Measurements from ENCODE around the gene EXOG. TPM values are rescaled to one million over a fixed set of nuclear protein-coding genes. Genes with fewer than 3 reads are reported as not detected.

EXOG gene
- total and polyA plus RNA-seq, 2 donors (not counting 1 experiment from before 2014, with no cell fraction given), result 14.2 to 16.4 TPM

GRCh38 chr3:38561746-38562466 is 65.8 kb downstream of the EXOG start:
- H3K4me3 ChIP-seq (replicated peaks in 1 of 4; ENCODE audit: control extremely low read depth in 1 of 4, insufficient read depth in 1 of 4, low read depth in 3 of 4, low read length in 4 of 4), result no peak overlapping the region
- no peak overlapping the region for H3K27ac ChIP-seq (ENCODE audit: insufficient read depth, low read length)
- no peak overlapping the region for H3K4me2 ChIP-seq (ENCODE audit: extremely low read depth, insufficient read depth, low read length)
- no peak overlapping the region for H3K9ac ChIP-seq (ENCODE audit: insufficient read depth, low read length)
- no peaks in the 10 kb centered on the region for H3K36me3 ChIP-seq (ENCODE audit: control insufficient read depth, insufficient read depth, low read length)
- no peaks in the 10 kb centered on the region for H3K79me2 ChIP-seq (ENCODE audit: control insufficient read depth, insufficient read depth, low read length)
- TF ChIP-seq EZH2 (IDR thresholded peaks at IDR 0.05; ENCODE audit: low read length, missing control alignments) (no peak), CTCF (conservative IDR thresholded peaks at IDR 0.05 in 1 of 2, IDR thresholded peaks at IDR 0.05 in 1 of 2; ENCODE audit: low read depth in 1 of 2, low read length in 2 of 2) (no peak)
- no peak overlapping the region for H2AFZ ChIP-seq (ENCODE audit: low read length)
- no peaks in the 10 kb centered on the region for H3K9me3 ChIP-seq (ENCODE audit: control insufficient read depth, insufficient read depth, low read depth, low read length)
- H3K4me1 ChIP-seq (ENCODE audit: control insufficient read depth, extremely low read depth, insufficient read depth, low read length), result no peaks in the 10 kb centered on the region
- no peaks in the 10 kb centered on the region for H4K20me1 ChIP-seq (ENCODE audit: control insufficient read depth, extremely low read depth, insufficient read depth, low read length)
- no peak for DNase-seq (ENCODE audit: low read depth in 2 of 2)
- no peaks in the 10 kb centered on the region for H3K27me3 ChIP-seq (ENCODE audit: control insufficient read depth, insufficient read depth, low read length)

GRCh38 chr3:38562467-38562925 is 66.4 kb downstream of the EXOG start:
- H3K36me3 ChIP-seq (ENCODE audit: control insufficient read depth, insufficient read depth, low read length), result no peaks in the 10 kb centered on the region
- no peak overlapping the region for H3K9ac ChIP-seq (ENCODE audit: insufficient read depth, low read length)
- DNase-seq (ENCODE audit: low read depth in 2 of 2), result no peak
- no peaks in the 10 kb centered on the region for H3K9me3 ChIP-seq (ENCODE audit: control insufficient read depth, insufficient read depth, low read depth, low read length)
- H4K20me1 ChIP-seq (ENCODE audit: control insufficient read depth, extremely low read depth, insufficient read depth, low read length), result no peaks in the 10 kb centered on the region
- TF ChIP-seq EZH2 (IDR thresholded peaks at IDR 0.05; ENCODE audit: low read length, missing control alignments), result no peak
- H3K4me3 ChIP-seq (replicated peaks in 1 of 4; ENCODE audit: control extremely low read depth in 1 of 4, insufficient read depth in 1 of 4, low read depth in 3 of 4, low read length in 4 of 4), result no peak overlapping the region
- no peak overlapping the region for H2AFZ ChIP-seq (ENCODE audit: low read length)
- no peak overlapping the region for H3K4me2 ChIP-seq (ENCODE audit: extremely low read depth, insufficient read depth, low read length)
- no peaks in the 10 kb centered on the region for H3K4me1 ChIP-seq (ENCODE audit: control insufficient read depth, extremely low read depth, insufficient read depth, low read length)
- no peaks in the 10 kb centered on the region for H3K27me3 ChIP-seq (ENCODE audit: control insufficient read depth, insufficient read depth, low read length)
- H3K27ac ChIP-seq (ENCODE audit: insufficient read depth, low read length), result no peak overlapping the region
- H3K79me2 ChIP-seq (ENCODE audit: control insufficient read depth, insufficient read depth, low read length), result no peaks in the 10 kb centered on the region

GRCh38 chr3:38563070-38563885 is 67.1 kb downstream of the EXOG start:
- Histone ChIP-seq H3K27ac (ENCODE audit: insufficient read depth, low read length) (no peak overlapping the region), H2AFZ (ENCODE audit: low read length) (no peak overlapping the region), H3K36me3 (ENCODE audit: control insufficient read depth, insufficient read depth, low read length) (no peaks in the 10 kb centered on the region), H3K9me3 (ENCODE audit: control insufficient read depth, insufficient read depth, low read depth, low read length) (no peaks in the 10 kb centered on the region), H3K79me2 (ENCODE audit: control insufficient read depth, insufficient read depth, low read length) (no peaks in the 10 kb centered on the region), H3K27me3 (ENCODE audit: control insufficient read depth, insufficient read depth, low read length) (no peaks in the 10 kb centered on the region), H3K9ac (ENCODE audit: insufficient read depth, low read length) (no peak overlapping the region), H3K4me2 (ENCODE audit: extremely low read depth, insufficient read depth, low read length) (no peak overlapping the region), H3K4me1 (ENCODE audit: control insufficient read depth, extremely low read depth, insufficient read depth, low read length) (no peaks in the 10 kb centered on the region), H3K4me3 (replicated peaks in 1 of 4; ENCODE audit: control extremely low read depth in 1 of 4, insufficient read depth in 1 of 4, low read depth in 3 of 4, low read length in 4 of 4) (no peak overlapping the region), H4K20me1 (ENCODE audit: control insufficient read depth, extremely low read depth, insufficient read depth, low read length) (no peaks in the 10 kb centered on the region)
- TF ChIP-seq EZH2 (IDR thresholded peaks at IDR 0.05; ENCODE audit: low read length, missing control alignments), result no peak
- no peak for TF ChIP-seq CTCF (conservative IDR thresholded peaks at IDR 0.05 in 1 of 2, IDR thresholded peaks at IDR 0.05 in 1 of 2; ENCODE audit: low read depth in 1 of 2, low read length in 2 of 2)
- no peak for DNase-seq (ENCODE audit: low read depth in 2 of 2)

All from fibroblast of lung (primary cell).